GM12892 (cell line): ENCODE measurements around the gene ACP3.

Source experiments
- POLR2A ChIP-seq: IDR thresholded peaks from 2 replicates; pipeline ENCODE4 v1.6.1; 2011; ENCODE audit warnings: low read depth, low read length, control low read depth
- POLR2AphosphoS5 ChIP-seq: IDR thresholded peaks from 2 replicates; pipeline ENCODE4 v1.6.1; 2011; ENCODE audit warnings: low read depth, low read length, control low read depth

DNA sequence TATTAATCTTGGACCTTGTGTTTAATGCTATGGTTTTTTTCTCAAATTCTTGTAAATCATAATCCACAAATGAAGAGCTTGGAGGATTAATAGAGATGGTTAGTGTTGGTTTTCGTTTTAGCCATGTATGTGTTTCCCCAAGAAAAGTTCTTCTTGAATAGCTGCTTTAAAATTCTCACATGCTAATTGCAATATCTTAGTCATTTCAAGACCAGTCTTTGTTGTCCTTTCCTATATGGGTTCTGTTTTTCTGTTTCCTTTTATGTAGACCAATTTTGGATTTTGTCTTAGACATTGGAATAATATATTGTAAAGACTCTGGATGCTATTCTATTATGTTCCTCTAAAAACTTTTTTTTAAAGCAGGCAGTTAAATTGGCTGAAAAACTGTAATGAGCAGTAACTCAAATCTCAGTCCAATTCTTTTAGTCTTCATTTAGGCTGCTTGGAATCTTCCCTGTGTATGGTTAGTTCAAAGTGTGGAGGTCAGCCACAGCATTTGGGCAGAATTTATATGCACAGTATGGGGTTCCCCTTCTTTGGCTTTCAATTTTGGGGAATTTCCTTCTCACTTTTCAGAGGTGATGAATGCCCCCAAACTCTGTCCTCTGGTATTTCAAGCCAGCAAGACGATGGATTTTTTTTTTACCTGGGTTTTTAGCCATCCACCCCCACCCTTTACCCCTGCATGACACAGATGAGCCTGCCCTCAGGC is 61.0 kb downstream of the ACP3 start:
- TF ChIP-seq POLR2A: no peak
- no peak for TF ChIP-seq POLR2AphosphoS5
